RWPE2 (cell line): ENCODE measurements around the gene SLC35E4.
A peak's percentile ranks its signal among the peaks of the same experiment; 100 is the strongest.

ENCODE experiments used
- ATAC-seq: fragments of 200-7000 bp; cut with Tn5 transposase; 3 replicates; pipeline ENCODE4 v1.9.1; 2021; ENCODE audit warnings: low read depth
- DNase-seq: peaks from one replicate; pipeline ENCODE4 v3.0.0-alpha.2; 2020; ENCODE audit warnings: low spot score
- H3K27ac ChIP-seq: fragments of 450-650 bp; 2 replicates; pipeline ENCODE4 v1.5.1; 2017; ENCODE audit warnings: mild to moderate bottlenecking; ENCODE audit not compliant: poor library complexity, severe bottlenecking
- H3K27me3 ChIP-seq: fragments of 250-450 bp; sonication (Bioruptor Pico); 2 replicates; pipeline ENCODE4 v1.5.1; 2021; ENCODE audit warnings: mild to moderate bottlenecking, moderate library complexity; ENCODE audit not compliant: insufficient read depth, poor library complexity, severe bottlenecking
- H3K36me3 ChIP-seq: fragments of 250-450 bp; sonication (Bioruptor Pico); 2 replicates; pipeline ENCODE4 v1.5.1; 2020; ENCODE audit warnings: low read depth, mild to moderate bottlenecking, moderate library complexity
- H3K4me1 ChIP-seq: fragments of 250-450 bp; sonication (Bioruptor Pico); 2 replicates; pipeline ENCODE4 v1.5.1; 2021; ENCODE audit warnings: mild to moderate bottlenecking, moderate library complexity; ENCODE audit not compliant: insufficient read depth, poor library complexity, severe bottlenecking
- H3K4me3 ChIP-seq: fragments of 250-450 bp; sonication (Bioruptor Pico); 2 replicates; pipeline ENCODE4 v1.5.1; 2021; ENCODE audit warnings: mild to moderate bottlenecking, moderate library complexity; ENCODE audit not compliant: severe bottlenecking
- H3K9me3 ChIP-seq: fragments of 250-450 bp; sonication (Bioruptor Pico); 2 replicates; pipeline ENCODE4 v1.5.1; 2021; ENCODE audit warnings: mild to moderate bottlenecking, moderate library complexity; ENCODE audit not compliant: severe bottlenecking
- TF ChIP-seq, protein P1 (sequence below): fragments of 450-650 bp; IDR thresholded peaks from one replicate; pipeline ENCODE4 v1.5.1; 2017; ENCODE audit warnings: mild to moderate bottlenecking, moderate library complexity; ENCODE audit not compliant: poor library complexity, severe bottlenecking

Gene SLC35E4

DNA sequence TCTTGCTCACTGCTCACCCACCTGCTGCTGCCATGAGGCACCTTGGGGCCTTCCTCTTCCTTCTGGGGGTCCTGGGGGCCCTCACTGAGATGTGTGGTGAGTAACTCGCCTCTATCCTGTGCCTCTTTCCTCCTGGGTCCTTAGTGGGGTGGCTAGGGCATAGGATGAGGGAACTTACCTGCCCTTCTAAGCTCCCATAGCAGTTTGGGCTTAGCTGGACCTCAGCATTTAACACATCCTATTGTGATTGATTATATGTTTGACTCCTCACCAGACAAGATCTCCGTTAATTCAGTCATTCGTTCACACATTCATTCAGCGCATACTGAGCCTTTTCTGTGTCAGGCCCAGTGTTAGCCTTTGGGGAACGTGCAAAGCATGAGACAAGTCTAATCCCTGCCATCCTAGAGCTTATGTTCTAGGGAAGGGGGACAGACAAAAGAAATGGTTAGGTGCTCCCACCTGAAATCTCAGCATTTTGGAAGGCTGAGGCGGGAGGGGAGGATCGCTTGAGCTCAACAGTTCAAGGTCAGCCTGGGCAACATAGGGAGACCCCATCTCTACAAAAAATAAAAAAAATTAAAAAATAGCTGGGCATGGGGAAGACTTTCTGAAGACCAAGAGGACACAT, 28.2 kb upstream of the SLC35E4 start:
- no peaks in the 10 kb centered on the region for H3K27me3 ChIP-seq
- DNase-seq (no peak), ATAC-seq (no peak)
- H3K36me3 ChIP-seq, result no peaks in the 10 kb centered on the region
- TF ChIP-seq, protein P1, sequence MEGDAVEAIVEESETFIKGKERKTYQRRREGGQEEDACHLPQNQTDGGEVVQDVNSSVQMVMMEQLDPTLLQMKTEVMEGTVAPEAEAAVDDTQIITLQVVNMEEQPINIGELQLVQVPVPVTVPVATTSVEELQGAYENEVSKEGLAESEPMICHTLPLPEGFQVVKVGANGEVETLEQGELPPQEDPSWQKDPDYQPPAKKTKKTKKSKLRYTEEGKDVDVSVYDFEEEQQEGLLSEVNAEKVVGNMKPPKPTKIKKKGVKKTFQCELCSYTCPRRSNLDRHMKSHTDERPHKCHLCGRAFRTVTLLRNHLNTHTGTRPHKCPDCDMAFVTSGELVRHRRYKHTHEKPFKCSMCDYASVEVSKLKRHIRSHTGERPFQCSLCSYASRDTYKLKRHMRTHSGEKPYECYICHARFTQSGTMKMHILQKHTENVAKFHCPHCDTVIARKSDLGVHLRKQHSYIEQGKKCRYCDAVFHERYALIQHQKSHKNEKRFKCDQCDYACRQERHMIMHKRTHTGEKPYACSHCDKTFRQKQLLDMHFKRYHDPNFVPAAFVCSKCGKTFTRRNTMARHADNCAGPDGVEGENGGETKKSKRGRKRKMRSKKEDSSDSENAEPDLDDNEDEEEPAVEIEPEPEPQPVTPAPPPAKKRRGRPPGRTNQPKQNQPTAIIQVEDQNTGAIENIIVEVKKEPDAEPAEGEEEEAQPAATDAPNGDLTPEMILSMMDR, result no peak
- H3K4me1 ChIP-seq, result peaks cover 16% of the 10 kb centered on the region
- peak overlapping the region; percentile 2 for H3K27ac ChIP-seq
- H3K9me3 ChIP-seq, result no peaks in the 10 kb centered on the region
- no peak overlapping the region for H3K4me3 ChIP-seq

DNA sequence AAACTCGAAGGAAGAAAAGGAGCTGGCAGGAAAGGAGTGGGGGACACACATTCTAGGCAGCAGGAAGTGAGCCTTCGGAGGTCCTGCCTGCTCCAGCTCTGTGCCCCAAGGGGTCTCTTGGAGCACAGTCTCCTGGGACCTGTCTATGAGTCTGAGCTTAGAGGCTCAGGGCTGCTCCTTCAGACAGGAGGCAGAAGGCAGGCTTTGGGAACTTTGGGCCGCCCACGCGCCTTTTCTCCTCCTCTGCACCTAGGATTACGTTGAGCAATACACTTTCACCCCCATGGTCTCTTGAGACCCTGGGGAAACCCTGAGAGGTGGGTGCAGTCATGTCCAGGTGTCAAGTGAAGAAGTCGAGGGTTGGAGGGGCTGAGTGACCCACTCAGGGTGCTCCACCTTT, 27.6 kb upstream of the SLC35E4 start:
- Histone ChIP-seq H3K27me3 (no peaks in the 10 kb centered on the region), H3K9me3 (no peaks in the 10 kb centered on the region), H3K36me3 (no peaks in the 10 kb centered on the region), H3K4me1 (peaks cover 16% of the 10 kb centered on the region), H3K27ac (no peak overlapping the region), H3K4me3 (no peak overlapping the region)
- no peak for DNase-seq
- TF ChIP-seq, protein P1, result no peak
- ATAC-seq, result no peak

DNA sequence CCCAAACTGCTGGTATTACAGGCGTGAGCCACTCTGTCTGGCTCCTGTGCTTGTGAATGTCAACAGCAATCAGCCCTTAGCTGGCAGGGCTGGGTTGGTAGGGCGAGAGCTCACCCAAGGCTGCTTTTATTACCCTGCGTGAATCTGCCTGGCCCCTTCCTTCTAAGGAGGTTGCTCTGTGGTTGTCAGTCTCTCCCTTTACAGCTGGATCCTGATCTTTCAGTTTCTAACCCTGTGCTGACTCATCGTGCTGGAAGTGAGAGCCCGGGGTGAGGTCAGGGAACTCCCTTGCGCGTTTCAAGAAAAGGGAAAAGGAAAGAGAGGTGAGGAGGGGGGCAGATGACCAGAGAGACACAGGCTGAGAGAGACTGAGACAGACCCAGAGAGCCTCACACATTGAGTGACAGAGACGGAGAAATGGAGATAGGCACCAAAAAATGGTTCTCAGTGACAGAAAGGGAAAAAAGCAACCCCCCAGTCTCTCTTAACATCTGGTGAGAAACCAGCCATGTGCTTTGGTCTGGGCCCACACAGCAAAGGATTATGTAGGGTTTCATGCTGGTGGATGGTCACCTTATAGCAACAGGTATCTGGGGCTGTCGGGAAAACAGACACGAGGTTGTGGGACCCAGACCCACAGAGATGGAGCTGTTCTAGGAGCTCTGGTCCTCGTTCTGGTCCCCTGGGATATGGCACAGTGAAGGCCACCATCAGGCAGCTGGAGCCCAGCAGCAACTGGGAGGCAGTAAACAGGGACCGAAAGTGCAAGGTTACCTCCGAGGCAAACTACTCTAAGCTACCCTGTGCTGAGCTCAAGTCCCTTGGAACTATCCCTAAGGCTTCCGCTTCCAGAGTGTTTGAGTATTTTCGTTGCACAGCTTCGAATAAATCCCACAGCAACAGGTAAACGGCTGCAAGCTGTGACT, 26.1 kb upstream of the SLC35E4 start:
- Histone ChIP-seq H3K27me3 (no peaks in the 10 kb centered on the region), H3K4me3 (no peak overlapping the region), H3K27ac (peak overlapping the region; percentile 26), H3K4me1 (peaks cover 16% of the 10 kb centered on the region), H3K36me3 (no peaks in the 10 kb centered on the region), H3K9me3 (no peaks in the 10 kb centered on the region)
- no peak for DNase-seq
- peak; percentile 95 for ATAC-seq
- TF ChIP-seq, protein P1, result no peak

DNA sequence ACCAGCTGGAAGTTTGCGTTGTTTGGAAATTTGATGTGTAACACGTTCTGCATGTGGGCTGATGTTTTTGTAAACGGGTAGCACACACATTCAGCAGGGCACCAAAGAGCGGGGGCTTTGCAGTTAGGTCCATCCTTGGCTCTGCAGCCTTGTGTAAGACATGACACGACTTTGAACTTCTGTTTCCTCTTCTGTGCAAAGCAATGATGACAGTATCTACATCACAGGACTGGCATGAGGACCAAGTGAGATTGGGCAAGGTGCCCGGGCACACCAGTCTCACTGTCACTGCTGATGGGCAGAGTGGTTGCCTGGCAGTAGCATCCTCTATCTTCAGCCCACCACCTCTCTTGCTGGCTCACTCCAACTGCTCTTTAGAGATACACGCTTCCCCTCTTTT, 25.3 kb upstream of the SLC35E4 start:
- Histone ChIP-seq H3K36me3 (no peaks in the 10 kb centered on the region), H3K27ac (no peak overlapping the region), H3K27me3 (no peaks in the 10 kb centered on the region), H3K9me3 (no peaks in the 10 kb centered on the region), H3K4me3 (no peak overlapping the region), H3K4me1 (peaks cover 16% of the 10 kb centered on the region)
- TF ChIP-seq, protein P1, result no peak
- ATAC-seq, result no peak
- DNase-seq, result no peak
